H1 (cell line): ENCODE data around the gene FBXL5. TPM values are rescaled to one million over a fixed set of nuclear protein-coding genes. Genes with fewer than 3 reads are reported as not detected.

Source experiments
- CTCF ChIA-PET: fragments of 300-600 bp; sonication (Branson Sonifier 250); formaldehyde crosslinking; loops from one replicate; lab custom pipeline; 2021; ENCODE audit not compliant: partially characterized antibody; lab: Charles Lee
- POLR2A ChIA-PET: fragments of 300-600 bp; sonication (Branson Sonifier 250); formaldehyde crosslinking; loops from one replicate; lab custom pipeline; 2021; ENCODE audit warnings: inconsistent platforms; ENCODE audit not compliant: partially characterized antibody; lab: Charles Lee
- DNase-seq, 2 experiments: peaks; one replicate each; pipeline versions ENCODE4 v3.0.0 to v3.0.0-alpha.2; 2010 to 2022; ENCODE audit warnings: low spot score in 2 of 2, low read depth in 1 of 2, mixed read lengths in 1 of 2
- FAIRE-seq: peaks from 2 replicates; lab custom pipeline; 2011; peaks lifted over from hg19 to GRCh38; lab: Jason Lieb, UNC
- H2AFZ ChIP-seq: 2 replicates; pipeline ENCODE4 v1.8.1; 2012; ENCODE audit warnings: low read length, inconsistent platforms
- H2AK5ac ChIP-seq: 2 replicates; pipeline ENCODE4 v1.6.1; 2013; ENCODE audit warnings: low read depth, low read length
- H2BK120ac ChIP-seq: replicated peaks from 2 replicates; pipeline ENCODE3; 2013; ENCODE audit warnings: low read depth, low read length, inconsistent platforms
- H2BK12ac ChIP-seq: 2 replicates; pipeline ENCODE4 v1.6.1; 2013; ENCODE audit warnings: low read depth, low read length
- H2BK15ac ChIP-seq: 2 replicates; pipeline ENCODE4 v1.6.1; 2013; ENCODE audit warnings: low read length
- H2BK20ac ChIP-seq: 2 replicates; pipeline ENCODE4 v1.6.1; 2013; ENCODE audit warnings: low read length
- H2BK5ac ChIP-seq: 2 replicates; pipeline ENCODE4 v1.6.1; 2013; ENCODE audit warnings: low read depth, low read length
- H3K14ac ChIP-seq: 2 replicates; pipeline ENCODE4 v1.6.1; 2013; ENCODE audit warnings: inconsistent platforms; ENCODE audit not compliant: insufficient read length
- H3K18ac ChIP-seq: 2 replicates; pipeline ENCODE4 v1.6.1; 2013; ENCODE audit warnings: low read length; ENCODE audit errors: extremely low read depth
- H3K23ac ChIP-seq: 2 replicates; pipeline ENCODE4 v1.6.1; 2013; ENCODE audit warnings: inconsistent platforms; ENCODE audit not compliant: insufficient read length
- H3K23me2 ChIP-seq: 2 replicates; pipeline ENCODE4 v1.6.1; 2013; ENCODE audit warnings: low read depth, low read length
- H3K27ac ChIP-seq: 2 replicates; pipeline ENCODE4 v1.6.1; 2011; ENCODE audit warnings: low read depth, low read length, inconsistent platforms
- H3K27me3 ChIP-seq, 4 experiments: replicated peaks in 1 of 4; 1 replicate in 1 of 4; 2 replicates in 3 of 4; pipeline versions ENCODE4 v1.6.1 to v1.8.1; 2011 to 2013; ENCODE audit warnings: low read length in 3 of 4, mild to moderate bottlenecking in 3 of 4, inconsistent platforms in 2 of 4, mixed read lengths in 2 of 4, moderate library complexity in 1 of 4; ENCODE audit not compliant: control insufficient read depth in 3 of 4, insufficient read depth in 3 of 4; ENCODE audit errors: extremely low read depth in 1 of 4
- H3K36me3 ChIP-seq, 4 experiments: 2 replicates each; pipeline versions ENCODE4 v1.6.1 to v1.8.1; 2011 to 2013; ENCODE audit warnings: mild to moderate bottlenecking in 4 of 4, low read length in 3 of 4, moderate library complexity in 2 of 4, control low read depth in 1 of 4, inconsistent platforms in 1 of 4; ENCODE audit not compliant: insufficient read depth in 4 of 4, control insufficient read depth in 2 of 4
- H3K4ac ChIP-seq: replicated peaks from 2 replicates; pipeline ENCODE3; 2013; ENCODE audit warnings: low read length, low read depth, mixed read lengths, inconsistent platforms; ENCODE audit not compliant: insufficient read length
- H3K4me1 ChIP-seq, 4 experiments: replicated peaks in 1 of 4; 1 replicate in 1 of 4; 2 replicates in 3 of 4; pipeline versions ENCODE4 v1.6.1 to v1.8.1; 2011 to 2013; ENCODE audit warnings: low read length in 3 of 4, inconsistent platforms in 2 of 4, mixed read lengths in 1 of 4; ENCODE audit not compliant: insufficient read depth in 4 of 4, control insufficient read depth in 3 of 4
- H3K4me2 ChIP-seq, 2 experiments: 2 replicates each; pipeline versions ENCODE4 v1.6.1 to v1.8.1; 2011 to 2013; ENCODE audit warnings: low read depth in 2 of 2, low read length in 2 of 2, control low read depth in 1 of 2, inconsistent platforms in 1 of 2, mild to moderate bottlenecking in 1 of 2; ENCODE audit not compliant: insufficient read depth in 1 of 2
- H3K4me3 ChIP-seq, 4 experiments: fragments of 200-600, 300-600 bp in 1 of 4; sonication (generic), shearing (Covaris generic), sonication (Bioruptor Twin) in 1 of 4; 2 replicates each; pipeline versions ENCODE4 v1.5.1 to v1.8.1; 2011 to 2016; ENCODE audit warnings: low read length in 4 of 4, low read depth in 3 of 4, control low read depth in 2 of 4, inconsistent platforms in 2 of 4, mild to moderate bottlenecking in 2 of 4, mixed read lengths in 1 of 4, moderate library complexity in 1 of 4; ENCODE audit not compliant: insufficient read depth in 2 of 4; ENCODE audit errors: extremely low read depth in 1 of 4
- H3K56ac ChIP-seq: replicated peaks from 2 replicates; pipeline ENCODE3; 2013; ENCODE audit warnings: low read depth, mild to moderate bottlenecking, mixed read lengths, low read length, inconsistent platforms; ENCODE audit not compliant: insufficient read length
- H3K79me1 ChIP-seq: 2 replicates; pipeline ENCODE4 v1.6.1; 2013; ENCODE audit warnings: low read depth, low read length, control low read depth
- H3K79me2 ChIP-seq, 2 experiments: 2 replicates each; pipeline versions ENCODE4 v1.6.1 to v1.8.1; 2012 to 2013; ENCODE audit warnings: low read length in 2 of 2, mild to moderate bottlenecking in 2 of 2, inconsistent platforms in 1 of 2; ENCODE audit not compliant: insufficient read depth in 2 of 2, control insufficient read depth in 1 of 2
- H3K9ac ChIP-seq, 4 experiments: replicated peaks in 1 of 4; 1 replicate in 1 of 4; 2 replicates in 3 of 4; pipeline versions ENCODE4 v1.6.1 to v1.8.1; 2011 to 2013; ENCODE audit warnings: low read depth in 3 of 4, low read length in 3 of 4, control low read depth in 2 of 4, mild to moderate bottlenecking in 2 of 4, moderate library complexity in 2 of 4, inconsistent platforms in 1 of 4; ENCODE audit errors: extremely low read depth in 1 of 4
- H3K9me3 ChIP-seq, 2 experiments: 2 replicates each; pipeline versions ENCODE4 v1.6.1 to v1.8.1; 2012 to 2013; ENCODE audit warnings: mild to moderate bottlenecking in 2 of 2, moderate library complexity in 2 of 2, control low read depth in 1 of 2, inconsistent platforms in 1 of 2, low read depth in 1 of 2, low read length in 1 of 2, mixed read lengths in 1 of 2; ENCODE audit not compliant: insufficient read depth in 2 of 2
- H4K20me1 ChIP-seq, 2 experiments: replicated peaks in 1 of 2; 2 replicates each; pipeline versions ENCODE3 to v1.8.1; 2011 to 2013; ENCODE audit warnings: inconsistent platforms in 2 of 2, low read length in 2 of 2, mild to moderate bottlenecking in 1 of 2; ENCODE audit not compliant: insufficient read depth in 2 of 2, control insufficient read depth in 1 of 2
- H4K5ac ChIP-seq: 2 replicates; pipeline ENCODE4 v1.6.1; 2013; ENCODE audit warnings: low read length, low read depth, mixed read lengths, inconsistent platforms; ENCODE audit not compliant: insufficient read length
- H4K8ac ChIP-seq: 2 replicates; pipeline ENCODE4 v1.8.0; 2013; ENCODE audit warnings: mild to moderate bottlenecking, moderate library complexity, low read length, inconsistent platforms; ENCODE audit not compliant: insufficient read depth; ENCODE audit errors: extremely low read depth
- H4K91ac ChIP-seq: replicated peaks from 2 replicates; pipeline ENCODE3; 2013; ENCODE audit warnings: low read length, mixed read lengths, inconsistent platforms; ENCODE audit not compliant: insufficient read length
- CBX8 ChIP-seq: fragments of 300-800, 300-1000 bp; sonication (generic); IDR thresholded peaks from 2 replicates; pipeline ENCODE4 v1.7.1; 2016; ENCODE audit warnings: low read depth, low read length, borderline replicate concordance
- JUN ChIP-seq: IDR thresholded peaks from 2 replicates; pipeline ENCODE4 v1.6.1; 2011; ENCODE audit warnings: low read depth, mild to moderate bottlenecking, improper control_type of control experiment, low read length
- RBBP5 ChIP-seq: IDR thresholded peaks from 2 replicates; pipeline ENCODE4 v1.7.1; 2012; ENCODE audit warnings: low read depth, mild to moderate bottlenecking, inconsistent platforms, low read length, moderate library complexity, borderline replicate concordance
- SAP30 ChIP-seq: fragments of 300-600 bp; sonication (generic); IDR thresholded peaks from 2 replicates; pipeline ENCODE4 v1.7.1; 2012; ENCODE audit warnings: low read length, moderate library complexity, mild to moderate bottlenecking, inconsistent platforms; ENCODE audit not compliant: insufficient read depth, insufficient replicate concordance
- SP4 ChIP-seq: IDR thresholded peaks from 2 replicates; pipeline ENCODE4 v1.6.1; 2012; ENCODE audit warnings: low read length, inconsistent platforms
- TBP ChIP-seq: IDR thresholded peaks from 2 replicates; pipeline ENCODE4 v1.6.1; 2011; ENCODE audit warnings: low read depth, low read length, improper control_type of control experiment
- WGBS, 2 experiments: shearing (Covaris generic) in 1 of 2; methylation state at CpG; one replicate each; pipeline versions ENCODE4 v1.1.6 to v1.1.7; 2013 to 2015; ENCODE audit warnings: low lambda C conversion rate in 2 of 2, mixed read lengths in 2 of 2, inconsistent platforms in 1 of 2, low coverage in 1 of 2, missing lambda C conversion rate in 1 of 2; ENCODE audit not compliant: insufficient replicate concordance in 2 of 2, insufficient coverage in 1 of 2, insufficient read length in 1 of 2; ENCODE audit errors: extremely low coverage in 1 of 2, missing lambda C conversion rate in 1 of 2; 5-methylcytosine and 5-hydroxymethylcytosine counted together
- polyA plus RNA-seq, 7 experiments: library from polyadenylated mRNA; depleted of rRNA in 3 of 7; stranded (reverse) in 5 of 7; unstranded in 2 of 7; fragments of >200 nt in 5 of 7; fragments of 200-250 nt in 2 of 7; gene quantifications; 1 replicate in 5 of 7; 2 replicates in 1 of 7; 4 replicates in 1 of 7; pipeline versions ENCODE4 v1.2.1 to v1.2.3, GENCODE V29; 2011 to 2013; ENCODE audit warnings: missing spikeins in 2 of 7, mixed read lengths in 2 of 7
- total RNA-seq: library from RNA; stranded (reverse); fragmentation: NEBNext Ultra II Directional; extraction: Animal tissue kit (Norgen Biotek cat#: 25700); gene quantifications from 2 replicates; pipeline ENCODE4 v1.2.1, GENCODE V29; 2021

The FBXL5 gene
- total and polyA plus RNA-seq, 2 of the 8 experiments (the other 6 are each of a cell fraction or from before 2014, with no cell fraction given): 34.6 to 62.7 TPM

GRCh38 chr4:15575966-15576365 is 79.2 kb downstream of the FBXL5 start:
- Histone ChIP-seq H3K79me2 (no peaks in the 10 kb centered on the region), H2BK120ac (no peak overlapping the region), H3K4me1 (no peaks in the 10 kb centered on the region), H2BK15ac (no peak overlapping the region), H3K14ac (no peak overlapping the region), H3K4ac (no peak overlapping the region), H4K5ac (no peak overlapping the region), H3K23ac (no peak overlapping the region), H3K36me3 (0 out of 8 replicates have a peak, but pooled peaks cover 0 to 2% (median 0%) of the 10 kb centered on the region in 4 experiments), H2BK12ac (no peak overlapping the region), H3K56ac (no peak overlapping the region), H3K18ac (no peak overlapping the region), H3K9me3 (no peaks in the 10 kb centered on the region), H4K8ac (no peak overlapping the region), H3K79me1 (no peaks in the 10 kb centered on the region), H3K27ac (no peak overlapping the region), H2AK5ac (no peak overlapping the region), H3K9ac (no peak overlapping the region), H2BK5ac (no peak overlapping the region), H3K23me2 (no peaks in the 10 kb centered on the region; the same call in 1 of the 2 replicates), H3K27me3 (no peaks in the 10 kb centered on the region), H2AFZ (no peak overlapping the region), H3K4me2 (no peak overlapping the region), H4K20me1 (no peaks in the 10 kb centered on the region), H4K91ac (no peak overlapping the region), H3K4me3 (no peak overlapping the region), H2BK20ac (no peak overlapping the region)
- ChIA-PET POLR2A (interaction anchor here (1.6 kb wide), 1 partner anchor 10 kb away, joined by 3 read pairs; no protein-coding TSS in a partner anchor), CTCF (interaction anchor here (0.9 to 1.6 kb wide), 3 partner anchors 10 to 180 kb away, joined by 3 to 4 read pairs (median 4); no protein-coding TSS in a partner anchor)
- TF ChIP-seq JUN (no peak), SP4 (no peak), CBX8 (no peak), RBBP5 (no peak), SAP30 (no peak), TBP (no peak)
- DNase-seq (no peak), FAIRE-seq (no peak)
- 57% methylated on average over 2 of the region's 2 CpGs; no CpG with 5 or more reads in 1 of the 2 experiments for WGBS, 2 experiments
